B cell (primary cell): ENCODE measurements around the gene SART1. TPM values are rescaled to one million over a fixed set of nuclear protein-coding genes. Genes with fewer than 3 reads are reported as not detected.

Experiments
- ATAC-seq: fragments of 200-7000 bp; cut with Tn5 transposase; one replicate; pipeline ENCODE4 v1.10.0; 2021; ENCODE audit warnings: low read depth, mild to moderate bottlenecking, moderate number of reproducible peaks, moderate library complexity
- CTCF ChIA-PET: fragments of 350-600 bp; sonication (Branson Sonifier 250); formaldehyde crosslinking; loops from one replicate; lab custom pipeline; 2021; ENCODE audit warnings: antibody characterized with exemption, inconsistent platforms; lab: Charles Lee
- POLR2A ChIA-PET: fragments of 350-600 bp; sonication (Branson Sonifier 250); formaldehyde crosslinking; loops from one replicate; lab custom pipeline; 2021; ENCODE audit warnings: antibody characterized with exemption; lab: Charles Lee
- DNase-seq: peaks from one replicate; pipeline ENCODE4 v3.0.0; 2013
- H2AFZ ChIP-seq: 2 replicates; pipeline ENCODE4 v1.6.1; 2012; ENCODE audit warnings: mild to moderate bottlenecking, low read depth, low read length; ENCODE audit not compliant: insufficient read depth, poor library complexity, severe bottlenecking
- H3K27ac ChIP-seq, 2 donors: 1 replicate in 1 of 2; 2 replicates in 1 of 2; pipeline ENCODE4 v1.5.1; 2012 to 2013; ENCODE audit warnings: low read length in 2 of 2, mild to moderate bottlenecking in 2 of 2, moderate library complexity in 1 of 2
- H3K27me3 ChIP-seq, 4 experiments: fragments of 200-600 bp in 1 of 4; sonication (generic) in 1 of 4; replicated peaks in 1 of 4; 1 replicate in 2 of 4; 2 replicates in 2 of 4; pipeline versions ENCODE4 v1.6.1 to v1.7.0; 2013 to 2016; ENCODE audit warnings: low read length in 3 of 4, mild to moderate bottlenecking in 2 of 4, mixed read lengths in 1 of 4, moderate library complexity in 1 of 4; ENCODE audit not compliant: insufficient read depth in 4 of 4, control insufficient read depth in 3 of 4; ENCODE audit errors: control extremely low read depth in 1 of 4
- H3K36me3 ChIP-seq, 2 experiments: replicated peaks in 1 of 2; 1 replicate in 1 of 2; 2 replicates in 1 of 2; pipeline versions ENCODE4 v1.6.1 to v1.7.1; 2013; ENCODE audit warnings: low read length in 1 of 2; ENCODE audit not compliant: insufficient read depth in 2 of 2, control insufficient read depth in 1 of 2; ENCODE audit errors: control extremely low read depth in 1 of 2, extremely low read depth in 1 of 2
- H3K4me1 ChIP-seq, 2 donors: fragments of 200-600 bp in 1 of 2; sonication (generic) in 1 of 2; 1 replicate in 1 of 2; 2 replicates in 1 of 2; pipeline versions ENCODE4 v1.5.1 to v1.6.1; 2013 to 2017; ENCODE audit warnings: low read length in 2 of 2; ENCODE audit not compliant: control insufficient read depth in 2 of 2, insufficient read depth in 2 of 2
- H3K4me2 ChIP-seq: replicated peaks from 2 replicates; pipeline ENCODE3; 2012; ENCODE audit warnings: mild to moderate bottlenecking, low read depth, low read length; ENCODE audit not compliant: poor library complexity, severe bottlenecking
- H3K4me3 ChIP-seq, 5 experiments: fragments of 200-600 bp in 1 of 5; sonication (generic) in 1 of 5; 1 replicate in 3 of 5; 2 replicates in 2 of 5; pipeline versions ENCODE4 v1.5.1 to v1.7.0; 2011 to 2016; ENCODE audit warnings: low read length in 4 of 5, mild to moderate bottlenecking in 4 of 5, low read depth in 2 of 5, control low read depth in 1 of 5, moderate library complexity in 1 of 5; ENCODE audit not compliant: insufficient read depth in 1 of 5; ENCODE audit errors: control extremely low read depth in 1 of 5, extremely low read depth in 1 of 5
- H3K79me2 ChIP-seq: fragments of 200-600 bp; sonication (generic); one replicate; pipeline ENCODE4 v1.6.0; 2016; ENCODE audit warnings: low read length; ENCODE audit not compliant: control insufficient read depth, insufficient read depth
- H3K9ac ChIP-seq: fragments of 200-600 bp; sonication (generic); 2 replicates; pipeline ENCODE4 v1.6.1; 2017; ENCODE audit warnings: mild to moderate bottlenecking, low read length, moderate library complexity
- H3K9me3 ChIP-seq, 3 donors: one replicate each; pipeline versions ENCODE4 v1.6.1 to v1.7.1; 2013; ENCODE audit warnings: low read length in 2 of 3; ENCODE audit not compliant: control insufficient read depth in 2 of 3, insufficient read depth in 1 of 3; ENCODE audit errors: control extremely low read depth in 1 of 3
- H4K20me1 ChIP-seq: 2 replicates; pipeline ENCODE4 v1.6.0; 2012; ENCODE audit warnings: mild to moderate bottlenecking, low read length; ENCODE audit not compliant: insufficient read depth, control insufficient read depth, poor library complexity, severe bottlenecking
- H3K27ac Mint-ChIP-seq: one replicate; pipeline ENCODE4 v1.8.0; 2021; ENCODE audit warnings: mixed read lengths
- H3K27me3 Mint-ChIP-seq: one replicate; pipeline ENCODE4 v1.8.0; 2021; ENCODE audit warnings: mixed read lengths
- H3K4me1 Mint-ChIP-seq: one replicate; pipeline ENCODE4 v1.8.0; 2021; ENCODE audit warnings: mixed read lengths
- H3K4me3 Mint-ChIP-seq: one replicate; pipeline ENCODE4 v1.8.0; 2021; ENCODE audit warnings: mixed read lengths
- H3K9me3 Mint-ChIP-seq: one replicate; pipeline ENCODE4 v1.8.0; 2022; ENCODE audit warnings: mixed read lengths; ENCODE audit not compliant: insufficient read depth
- CTCF ChIP-seq: fragments of 200-600 bp; IDR thresholded peaks from one replicate; pipeline ENCODE4 v1.8.0; 2022; ENCODE audit warnings: antibody characterized with exemption, mild to moderate bottlenecking
- EZH2 ChIP-seq: IDR thresholded peaks from 2 replicates; pipeline ENCODE4 v1.6.1; 2012; ENCODE audit warnings: borderline replicate concordance, low read depth, mild to moderate bottlenecking, moderate library complexity, low read length; ENCODE audit not compliant: insufficient read depth, poor library complexity, severe bottlenecking
- whole genome bisulfite sequencing: methylation state at CpG from one replicate; pipeline ENCODE4 v1.1.5; 2013; ENCODE audit warnings: missing lambda C conversion rate; ENCODE audit not compliant: insufficient coverage; 5-methylcytosine and 5-hydroxymethylcytosine counted together
- intact Hi-C: fragments of 100-400 bp; cut with micrococcal nuclease; formaldehyde crosslinking; loops from one replicate; pipeline ENCODE4 v1.10.0; 2022
- polyA plus RNA-seq: library from polyadenylated mRNA; depleted of rRNA; stranded (reverse); fragments of >200 nt; gene quantifications from 2 replicates; pipeline ENCODE4 v1.2.3, GENCODE V29; 2012
- total RNA-seq, 2 donors: library from RNA; stranded (reverse); fragments of 120-200 nt in 1 of 2; gene quantifications; 1 replicate in 1 of 2; 2 replicates in 1 of 2; pipeline versions ENCODE4 v1.2.3 to v1.2.4, GENCODE V29; 2013 to 2022

Gene SART1
- total and polyA plus RNA-seq, 2 donors (not counting 1 experiment from before 2014, with no cell fraction given): 74.5 to 102 TPM

GRCh38 chr11:66026017-66026529 is 64.5 kb downstream of the SART1 start, which contains the start of gene CATSPER1:
Gene CATSPER1, minus strand, starts transcription at chr11:66026479. Its CDS starts 100 bp downstream, at chr11:66026379.
- Mint-ChIP-seq H3K4me3 (no peak within 1 kb of the TSS), H3K9me3 (no peaks in the 10 kb centered on the region), H3K27me3 (peaks cover 7% of the 10 kb centered on the region), H3K4me1 (peaks cover 5% of the 10 kb centered on the region), H3K27ac (no peak within 1 kb of the TSS)
- intact Hi-C loops: no loop called here
- no peak within 1 kb of the TSS for H2AFZ ChIP-seq
- no peaks in the 10 kb centered on the region for H3K9me3 ChIP-seq
- no peak for DNase-seq
- no peak within 1 kb of the TSS for H3K4me3 ChIP-seq
- ChIA-PET POLR2A (no interaction called here), CTCF (interaction anchor here (1.0 to 2.2 kb wide), 2 partner anchors 19 to 24 kb away, joined by 3 to 7 read pairs; partner anchors contain the start of genes BANF1 and EIF1AD)
- no peak for TF ChIP-seq EZH2
- TF ChIP-seq CTCF: no peak
- WGBS: 91% methylated on average over 18 of the region's 18 CpGs
- H3K27ac ChIP-seq: no peak within 1 kb of the TSS
- no peaks in the 10 kb centered on the region for H3K36me3 ChIP-seq
- peaks cover 0 to 9% (median 4%) of the 10 kb centered on the region in 4 experiments for H3K27me3 ChIP-seq
- H3K4me2 ChIP-seq: no peak within 1 kb of the TSS
- ATAC-seq: no peak
- no peak within 1 kb of the TSS for H3K9ac ChIP-seq
- peaks cover 7% of the 10 kb centered on the region in 2 donors for H3K4me1 ChIP-seq
- H3K79me2 ChIP-seq: no peaks in the 10 kb centered on the region
- H4K20me1 ChIP-seq: no peaks in the 10 kb centered on the region

Other genes starting within 250 kb of the SART1 start
- 134 and 142 TPM in 2 replicates for gene KAT5, start 249.5 kb upstream of the SART1 start, total RNA-seq
- gene KAT5, start 249.5 kb upstream of the SART1 start, polyA plus RNA-seq: 84.6 and 131 TPM in 2 replicates
- 75.3 and 81.6 TPM in 2 replicates for gene RNASEH2C, start 240.9 kb upstream of the SART1 start, total RNA-seq
- 71.6 and 95.0 TPM in 2 replicates for gene RNASEH2C, start 240.9 kb upstream of the SART1 start, polyA plus RNA-seq
- 25.2 and 26.3 TPM in 2 replicates for gene AP5B1, start 180.8 kb upstream of the SART1 start, total RNA-seq
- gene AP5B1, start 180.8 kb upstream of the SART1 start, polyA plus RNA-seq: 9.4 and 9.6 TPM in 2 replicates
- 0.15 and 0.17 TPM in 2 replicates for gene OVOL1, start 174.7 kb upstream of the SART1 start, total RNA-seq
- 0.09 and 0.66 TPM in 2 replicates for gene OVOL1, start 174.7 kb upstream of the SART1 start, polyA plus RNA-seq
- 0.34 and 0.57 TPM in 2 replicates for gene SNX32, start 127.8 kb upstream of the SART1 start, total RNA-seq
- gene SNX32, start 127.8 kb upstream of the SART1 start, polyA plus RNA-seq: 0.89 and 8.8 TPM in 2 replicates
- gene CFL1, start 103.6 kb upstream of the SART1 start, total RNA-seq: 439 and 455 TPM in 2 replicates
- gene CFL1, start 103.6 kb upstream of the SART1 start, polyA plus RNA-seq: 530 and 990 TPM in 2 replicates
- gene MUS81, start 101.3 kb upstream of the SART1 start, total RNA-seq: 71.1 and 74.5 TPM in 2 replicates
- gene MUS81, start 101.3 kb upstream of the SART1 start, polyA plus RNA-seq: 134 and 135 TPM in 2 replicates
- 9.5 and 11.7 TPM in 2 replicates for gene EFEMP2, start 88.9 kb upstream of the SART1 start, total RNA-seq
- 13.3 and 14.7 TPM in 2 replicates for gene EFEMP2, start 88.9 kb upstream of the SART1 start, polyA plus RNA-seq
- 0.84 and 1.3 TPM in 2 replicates for gene CTSW, start 81.9 kb upstream of the SART1 start, total RNA-seq
- gene CTSW, start 81.9 kb upstream of the SART1 start, polyA plus RNA-seq: 4.6 and 5.4 TPM in 2 replicates
- gene FIBP, start 73.3 kb upstream of the SART1 start, total RNA-seq: 59.8 and 63.4 TPM in 2 replicates
- 94.9 and 128 TPM in 2 replicates for gene FIBP, start 73.3 kb upstream of the SART1 start, polyA plus RNA-seq
- gene CCDC85B, start 71.1 kb upstream of the SART1 start, total RNA-seq: 16.8 and 18.2 TPM in 2 replicates
- gene CCDC85B, start 71.1 kb upstream of the SART1 start, polyA plus RNA-seq: 21.8 and 39.5 TPM in 2 replicates
- not detected in 2 replicates for gene FOSL1, start 61.3 kb upstream of the SART1 start, total RNA-seq
- 2.3 and 4.8 TPM in 2 replicates for gene FOSL1, start 61.3 kb upstream of the SART1 start, polyA plus RNA-seq
- gene C11orf68, start 42.7 kb upstream of the SART1 start, total RNA-seq: 50.6 and 57.6 TPM in 2 replicates
- gene C11orf68, start 42.7 kb upstream of the SART1 start, polyA plus RNA-seq: 16.6 and 34.9 TPM in 2 replicates
- gene DRAP1, start 42.3 kb upstream of the SART1 start, total RNA-seq: 62.9 and 71.7 TPM in 2 replicates
- 83.9 and 90.2 TPM in 2 replicates for gene DRAP1, start 42.3 kb upstream of the SART1 start, polyA plus RNA-seq
- not detected in 2 replicates for gene TSGA10IP, start 16.3 kb upstream of the SART1 start, total RNA-seq
- not detected in 2 replicates for gene TSGA10IP, start 16.3 kb upstream of the SART1 start, polyA plus RNA-seq
- gene EIF1AD, start 40.4 kb downstream of the SART1 start, total RNA-seq: 61.0 and 65.2 TPM in 2 replicates
- 56.9 and 100 TPM in 2 replicates for gene EIF1AD, start 40.4 kb downstream of the SART1 start, polyA plus RNA-seq
- 99.3 and 99.5 TPM in 2 replicates for gene BANF1, start 40.8 kb downstream of the SART1 start, total RNA-seq
- 74.3 and 75.7 TPM in 2 replicates for gene BANF1, start 40.8 kb downstream of the SART1 start, polyA plus RNA-seq
- gene CST6, start 50.3 kb downstream of the SART1 start, total RNA-seq: not detected in 2 replicates
- not detected in 2 replicates for gene CST6, start 50.3 kb downstream of the SART1 start, polyA plus RNA-seq
- not detected in 2 replicates for gene CATSPER1, start 64.7 kb downstream of the SART1 start, total RNA-seq
- not detected in 2 replicates for gene CATSPER1, start 64.7 kb downstream of the SART1 start, polyA plus RNA-seq
- not detected in 2 replicates for gene GAL3ST3, start 87.4 kb downstream of the SART1 start, total RNA-seq
- not detected in 2 replicates for gene GAL3ST3, start 87.4 kb downstream of the SART1 start, polyA plus RNA-seq
- gene SF3B2, start 90.6 kb downstream of the SART1 start, total RNA-seq: 205 and 214 TPM in 2 replicates
- 123 and 139 TPM in 2 replicates for gene SF3B2, start 90.6 kb downstream of the SART1 start, polyA plus RNA-seq
- 303 and 325 TPM in 2 replicates for gene PACS1, start 108.5 kb downstream of the SART1 start, total RNA-seq
- 121 and 131 TPM in 2 replicates for gene PACS1, start 108.5 kb downstream of the SART1 start, polyA plus RNA-seq